DND-41 (cell line): ENCODE measurements around the gene TIGD2.

Experiments used
- EZH2 ChIP-seq: IDR thresholded peaks from 3 replicates; pipeline ENCODE4 v1.6.1; 2012; ENCODE audit warnings: borderline replicate concordance, low read depth, mild to moderate bottlenecking, moderate library complexity, low read length, inconsistent platforms; ENCODE audit not compliant: severe bottlenecking
- TF ChIP-seq, protein P1 (sequence below): IDR thresholded peaks from 2 replicates; pipeline ENCODE4 v1.5.1; 2012; ENCODE audit warnings: borderline replicate concordance, low read length, moderate library complexity, mild to moderate bottlenecking; ENCODE audit not compliant: poor library complexity, severe bottlenecking; ENCODE audit errors: extremely low read depth

DNA sequence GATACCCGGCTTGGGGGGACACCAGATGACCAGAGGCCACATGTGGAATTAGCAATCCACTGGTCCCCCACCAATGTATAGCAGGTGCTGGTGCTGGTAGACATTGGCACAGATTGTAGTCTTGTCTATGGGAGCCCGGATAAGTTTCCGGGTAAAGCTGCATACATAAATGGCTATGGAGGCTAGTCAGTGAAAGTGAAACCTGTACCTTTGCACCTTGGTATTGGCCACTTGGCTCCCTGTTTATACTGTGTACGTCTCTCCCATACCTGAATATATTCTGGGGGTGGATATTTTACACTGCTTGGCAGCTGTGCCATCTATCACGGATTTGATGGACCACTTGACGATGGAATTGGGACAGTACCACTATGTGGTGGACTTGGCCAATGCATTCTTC is 5.6 kb upstream of the TIGD2 start:
- TF ChIP-seq, protein P1, sequence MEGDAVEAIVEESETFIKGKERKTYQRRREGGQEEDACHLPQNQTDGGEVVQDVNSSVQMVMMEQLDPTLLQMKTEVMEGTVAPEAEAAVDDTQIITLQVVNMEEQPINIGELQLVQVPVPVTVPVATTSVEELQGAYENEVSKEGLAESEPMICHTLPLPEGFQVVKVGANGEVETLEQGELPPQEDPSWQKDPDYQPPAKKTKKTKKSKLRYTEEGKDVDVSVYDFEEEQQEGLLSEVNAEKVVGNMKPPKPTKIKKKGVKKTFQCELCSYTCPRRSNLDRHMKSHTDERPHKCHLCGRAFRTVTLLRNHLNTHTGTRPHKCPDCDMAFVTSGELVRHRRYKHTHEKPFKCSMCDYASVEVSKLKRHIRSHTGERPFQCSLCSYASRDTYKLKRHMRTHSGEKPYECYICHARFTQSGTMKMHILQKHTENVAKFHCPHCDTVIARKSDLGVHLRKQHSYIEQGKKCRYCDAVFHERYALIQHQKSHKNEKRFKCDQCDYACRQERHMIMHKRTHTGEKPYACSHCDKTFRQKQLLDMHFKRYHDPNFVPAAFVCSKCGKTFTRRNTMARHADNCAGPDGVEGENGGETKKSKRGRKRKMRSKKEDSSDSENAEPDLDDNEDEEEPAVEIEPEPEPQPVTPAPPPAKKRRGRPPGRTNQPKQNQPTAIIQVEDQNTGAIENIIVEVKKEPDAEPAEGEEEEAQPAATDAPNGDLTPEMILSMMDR: no peak
- TF ChIP-seq EZH2: no peak
